HEK293 (cell line): ENCODE data around the gene CNPY1.

Experiments used
- CTCF ChIA-PET: fragments of 350-600 bp; formaldehyde crosslinking; extraction: SDS; loops from one replicate; lab custom pipeline; 2021; ENCODE audit warnings: antibody characterized with exemption; lab: Yijun Ruan, JAX
- POLR2A ChIA-PET: fragments of 300-600 bp; formaldehyde crosslinking; extraction: SDS; loops from one replicate; lab custom pipeline; 2020; ENCODE audit warnings: antibody characterized with exemption, inconsistent platforms; lab: Yijun Ruan, JAX
- H3K27ac ChIP-seq: fragments of 200-500 bp; sonication (Bioruptor generic); 2 replicates; pipeline ENCODE4 v1.5.1; 2014; ENCODE audit warnings: low read depth, low read length, control low read depth, inconsistent platforms; ENCODE audit errors: extremely low read depth
- H3K36me3 ChIP-seq, 2 experiments: fragments of 200-500 bp in 1 of 2; sonication (Bioruptor generic) in 1 of 2; 1 replicate in 1 of 2; 2 replicates in 1 of 2; pipeline ENCODE4 v1.5.1; 2014 to 2017; ENCODE audit warnings: inconsistent platforms in 2 of 2, low read length in 2 of 2; ENCODE audit not compliant: control insufficient read depth in 2 of 2, insufficient read depth in 1 of 2
- H3K4me1 ChIP-seq: fragments of 200-500 bp; sonication (Bioruptor generic); 2 replicates; pipeline ENCODE4 v1.5.1; 2014; ENCODE audit warnings: mild to moderate bottlenecking, low read length, inconsistent platforms; ENCODE audit not compliant: control insufficient read depth, insufficient read depth
- H3K4me3 ChIP-seq: 2 replicates; pipeline ENCODE4 v1.5.1; 2011; ENCODE audit warnings: low read depth, mild to moderate bottlenecking, control low read depth, low read length, moderate library complexity
- H3K9me3 ChIP-seq: fragments of 200-500 bp; sonication (Bioruptor generic); 2 replicates; pipeline ENCODE4 v1.5.1; 2014; ENCODE audit warnings: low read depth, low read length, inconsistent platforms; ENCODE audit not compliant: control insufficient read depth, insufficient read depth
- BCL11B ChIP-seq: fragments of 450-650 bp; formaldehyde crosslinking; IDR thresholded peaks from 2 replicates; pipeline ENCODE4 v1.5.1; 2016; ENCODE audit warnings: low read depth, missing biosample characterization, missing genetic modification characterization
- GLI4 ChIP-seq: fragments of 450-650 bp; formaldehyde crosslinking; IDR thresholded peaks from 2 replicates; pipeline ENCODE4 v1.5.1; 2016; ENCODE audit warnings: missing biosample characterization, missing genetic modification characterization
- GLIS1 ChIP-seq: fragments of 450-650 bp; formaldehyde crosslinking; IDR thresholded peaks from 2 replicates; pipeline ENCODE4 v1.5.1; 2016; ENCODE audit warnings: missing biosample characterization, missing genetic modification characterization
- KLF9 ChIP-seq: fragments of 450-650 bp; formaldehyde crosslinking; IDR thresholded peaks from 2 replicates; pipeline ENCODE4 v1.5.1; 2016; ENCODE audit warnings: missing biosample characterization, missing genetic modification characterization, low read depth
- SALL2 ChIP-seq: fragments of 450-650 bp; formaldehyde crosslinking; IDR thresholded peaks from 2 replicates; pipeline ENCODE4 v1.5.0; 2017; ENCODE audit warnings: missing biosample characterization, mild to moderate bottlenecking, missing genetic modification characterization, borderline replicate concordance
- WT1 ChIP-seq: fragments of 450-650 bp; formaldehyde crosslinking; IDR thresholded peaks from 2 replicates; pipeline ENCODE4 v1.5.1; 2016; ENCODE audit warnings: missing biosample characterization, missing genetic modification characterization
- ZBTB10 ChIP-seq: fragments of 450-650 bp; formaldehyde crosslinking; IDR thresholded peaks from 2 replicates; pipeline ENCODE4 v1.5.1; 2016; ENCODE audit warnings: missing biosample characterization, missing genetic modification characterization
- ZBTB20 ChIP-seq: fragments of 450-650 bp; formaldehyde crosslinking; IDR thresholded peaks from 2 replicates; pipeline ENCODE4 v1.5.1; 2016; ENCODE audit warnings: missing biosample characterization, missing genetic modification characterization
- ZEB2 ChIP-seq: fragments of 450-650 bp; formaldehyde crosslinking; IDR thresholded peaks from 2 replicates; pipeline ENCODE4 v1.5.1; 2016; ENCODE audit warnings: missing biosample characterization, missing genetic modification characterization
- ZIC2 ChIP-seq: fragments of 450-650 bp; formaldehyde crosslinking; IDR thresholded peaks from 2 replicates; pipeline ENCODE4 v1.5.1; 2016; ENCODE audit warnings: missing biosample characterization, missing genetic modification characterization
- ZNF10 ChIP-seq: fragments of 450-650 bp; formaldehyde crosslinking; IDR thresholded peaks from 2 replicates; pipeline ENCODE4 v1.5.1; 2017; ENCODE audit warnings: missing biosample characterization, missing genetic modification characterization
- ZNF140 ChIP-seq: fragments of 450-650 bp; formaldehyde crosslinking; IDR thresholded peaks from 2 replicates; pipeline ENCODE4 v1.5.1; 2016; ENCODE audit warnings: missing biosample characterization, missing genetic modification characterization
- ZNF157 ChIP-seq: fragments of 450-650 bp; formaldehyde crosslinking; IDR thresholded peaks from 2 replicates; pipeline ENCODE4 v1.5.1; 2016; ENCODE audit warnings: missing biosample characterization, missing genetic modification characterization
- ZNF169 ChIP-seq: fragments of 450-650 bp; formaldehyde crosslinking; IDR thresholded peaks from 2 replicates; pipeline ENCODE4 v1.5.1; 2016; ENCODE audit warnings: missing biosample characterization, missing genetic modification characterization
- ZNF221 ChIP-seq: fragments of 450-650 bp; formaldehyde crosslinking; IDR thresholded peaks from 2 replicates; pipeline ENCODE4 v1.5.1; 2017; ENCODE audit warnings: missing biosample characterization, missing genetic modification characterization, borderline replicate concordance
- ZNF23 ChIP-seq: fragments of 450-650 bp; formaldehyde crosslinking; IDR thresholded peaks from 2 replicates; pipeline ENCODE4 v1.5.1; 2016; ENCODE audit warnings: missing biosample characterization, missing genetic modification characterization, borderline replicate concordance
- ZNF280C ChIP-seq: fragments of 450-650 bp; formaldehyde crosslinking; IDR thresholded peaks from 2 replicates; pipeline ENCODE4 v1.5.1; 2016; ENCODE audit warnings: missing biosample characterization, missing genetic modification characterization
- ZNF335 ChIP-seq: fragments of 450-650 bp; formaldehyde crosslinking; conservative IDR thresholded peaks from 2 replicates; pipeline ENCODE4 v1.5.1; 2016; ENCODE audit warnings: missing biosample characterization, missing genetic modification characterization
- ZNF37A ChIP-seq: fragments of 450-650 bp; IDR thresholded peaks from 2 replicates; pipeline ENCODE4 v1.5.1; 2018; ENCODE audit warnings: missing biosample characterization, missing genetic modification characterization
- ZNF426 ChIP-seq: fragments of 450-650 bp; formaldehyde crosslinking; IDR thresholded peaks from 2 replicates; pipeline ENCODE4 v1.5.1; 2017; ENCODE audit warnings: missing biosample characterization, missing genetic modification characterization, mild to moderate bottlenecking, inconsistent platforms, moderate library complexity
- ZNF48 ChIP-seq: fragments of 450-650 bp; formaldehyde crosslinking; IDR thresholded peaks from 2 replicates; pipeline ENCODE4 v1.5.1; 2016; ENCODE audit warnings: missing biosample characterization, missing genetic modification characterization
- ZNF501 ChIP-seq: fragments of 450-650 bp; formaldehyde crosslinking; IDR thresholded peaks from 2 replicates; pipeline ENCODE4 v1.5.1; 2016; ENCODE audit warnings: missing biosample characterization, missing genetic modification characterization
- ZNF510 ChIP-seq: fragments of 450-650 bp; formaldehyde crosslinking; IDR thresholded peaks from 2 replicates; pipeline ENCODE4 v1.5.1; 2018; ENCODE audit warnings: mild to moderate bottlenecking, missing genetic modification characterization, missing biosample characterization; ENCODE audit not compliant: insufficient replicate concordance
- ZNF513 ChIP-seq: fragments of 450-650 bp; IDR thresholded peaks from 2 replicates; pipeline ENCODE4 v1.5.1; 2018; ENCODE audit warnings: missing biosample characterization, missing genetic modification characterization
- ZNF600 ChIP-seq: fragments of 450-650 bp; formaldehyde crosslinking; IDR thresholded peaks from 2 replicates; pipeline ENCODE4 v1.5.1; 2016; ENCODE audit warnings: missing biosample characterization, missing genetic modification characterization
- ZNF830 ChIP-seq: fragments of 450-650 bp; IDR thresholded peaks from 2 replicates; pipeline ENCODE4 v1.5.0; 2018; ENCODE audit warnings: missing biosample characterization, missing genetic modification characterization, low read depth, mild to moderate bottlenecking, moderate library complexity
- ZSCAN30 ChIP-seq: fragments of 450-650 bp; IDR thresholded peaks from 2 replicates; pipeline ENCODE4 v1.5.1; 2018; ENCODE audit warnings: missing biosample characterization, mild to moderate bottlenecking, missing genetic modification characterization, moderate library complexity

The CNPY1 gene

GRCh38 chr7:155459700-155460461 lies 86.5 kb downstream of the CNPY1 start:
- Histone ChIP-seq H3K27ac (no peak overlapping the region), H3K9me3 (no peaks in the 10 kb centered on the region), H3K36me3 (peaks cover 0 to 33% of the 10 kb centered on the region in 2 experiments; a peak in 1 of 3 replicates), H3K4me3 (peak overlapping the region; percentile 69), H3K4me1 (peaks cover 5% of the 10 kb centered on the region; the same call in 1 of the 2 replicates)
- ChIA-PET CTCF (interaction anchor here (1.0 kb wide), 1 partner anchor 12 kb away, joined by 3 read pairs; no protein-coding TSS in a partner anchor), POLR2A (no interaction called here)
- no peak for TF ChIP-seq ZNF140 (tag by site-specific recombination)
- TF ChIP-seq ZNF157 (tag by site-specific recombination), result no peak
- TF ChIP-seq ZBTB20 (tag by site-specific recombination), result 0 out of 2 replicates have a peak, but pooled peaks have one; percentile 12
- no peak for TF ChIP-seq ZNF37A (tag by site-specific recombination)
- no peak for TF ChIP-seq ZNF169 (tag by site-specific recombination)
- TF ChIP-seq ZSCAN30 (tag by site-specific recombination), result no peak
- no peak for TF ChIP-seq WT1 (tag by site-specific recombination)
- TF ChIP-seq ZNF830 (tag by site-specific recombination), result no peak
- TF ChIP-seq ZNF510 (tag by site-specific recombination), result no peak
- TF ChIP-seq BCL11B, result no peak
- no peak for TF ChIP-seq GLIS1
- TF ChIP-seq ZNF600 (tag by site-specific recombination), result 0 out of 2 replicates have a peak, but pooled peaks have one; percentile 8
- no peak for TF ChIP-seq ZNF221 (tag by site-specific recombination)
- no peak for TF ChIP-seq ZNF23 (tag by site-specific recombination)

GRCh38 chr7:155458878-155459699 lies 87.3 kb downstream of the CNPY1 start:
- H3K27ac ChIP-seq, result peak overlapping the region; percentile 62; the same call in 1 of the 2 replicates
- CTCF ChIA-PET, result no interaction called here
- no peaks in the 10 kb centered on the region for H3K9me3 ChIP-seq
- POLR2A ChIA-PET, result interaction anchor here (0.7 kb wide), 1 partner anchor 13 kb away, joined by 3 read pairs; no protein-coding TSS in a partner anchor
- peaks cover 5% of the 10 kb centered on the region; the same call in 1 of the 2 replicates for H3K4me1 ChIP-seq
- peak overlapping the region; percentile 69 for H3K4me3 ChIP-seq
- H3K36me3 ChIP-seq, result peaks cover 0 to 30% of the 10 kb centered on the region in 2 experiments; a peak in 1 of 3 replicates
- TF ChIP-seq ZNF426, result no peak
- TF ChIP-seq ZNF513 (tag by site-specific recombination), result 0 out of 2 replicates have a peak, but pooled peaks have one; percentile 9
- TF ChIP-seq SALL2 (tag by site-specific recombination), result no peak
- TF ChIP-seq ZEB2 (tag by site-specific recombination), result peak; percentile 65; the same call in 1 of the 2 replicates
- TF ChIP-seq ZNF48 (tag by site-specific recombination), result no peak
- TF ChIP-seq ZBTB10 (tag by site-specific recombination), result peak; percentile 31; the same call in 1 of the 2 replicates
- no peak for TF ChIP-seq ZNF280C
- peak; percentile 75 for TF ChIP-seq ZBTB20 (tag by site-specific recombination)
- 0 out of 2 replicates have a peak, but pooled peaks have one; percentile 17 for TF ChIP-seq GLI4 (tag by site-specific recombination)
- TF ChIP-seq ZNF501, result peak; percentile 48; the same call in 1 of the 2 replicates
- 0 out of 2 replicates have a peak, but pooled peaks have one; percentile 11 for TF ChIP-seq ZIC2 (tag by site-specific recombination)
- peak; percentile 20; the same call in 1 of the 2 replicates for TF ChIP-seq WT1 (tag by site-specific recombination)
- TF ChIP-seq ZNF10 (tag by site-specific recombination), result no peak
- peak; percentile 42 for TF ChIP-seq KLF9 (tag by site-specific recombination)
- peak; percentile 78 for TF ChIP-seq ZNF335 (tag by site-specific recombination)
